HG03354 (cell line): Measurements from ENCODE around the gene SLC22A17.
"Not testable (repeated sequence)": the region's sequence is repeated elsewhere in the genome, so short reads cannot be mapped to it uniquely, and the experiment has no call there.

Experiments used
- ATAC-seq: cut with Tn5 transposase; IDR thresholded peaks from one replicate; pipeline ENCODE4 v1.9.1; 2021; ENCODE audit warnings: mild to moderate bottlenecking; ENCODE audit not compliant: unreplicated experiment, poor library complexity, severe bottlenecking

The SLC22A17 gene

GRCh38 chr14:23347406-23348296 lies 5.0 kb downstream of the SLC22A17 start:
- no peak for ATAC-seq

- ATAC-seq = no peak
Observed at GRCh38 chr14:23346693-23347405, 5.8 kb downstream of the SLC22A17 start.

GRCh38 chr14:23345987-23346692 lies 6.5 kb downstream of the SLC22A17 start:
- no peak for ATAC-seq

- no peak for ATAC-seq
Observed at GRCh38 chr14:23344481-23344880, 8.2 kb downstream of the SLC22A17 start.

- ATAC-seq = no peak
Observed at GRCh38 chr14:23339506-23340268, 13.0 kb downstream of the SLC22A17 start.

- ATAC-seq = no peak
Observed at GRCh38 chr14:23335623-23336022, 17.1 kb downstream of the SLC22A17 start.

GRCh38 chr14:23327947-23328744 lies 24.5 kb downstream of the SLC22A17 start:
- no peak for ATAC-seq

- ATAC-seq = no peak
Observed at GRCh38 chr14:23326491-23327332, 26.0 kb downstream of the SLC22A17 start.

GRCh38 chr14:23325746-23326145 lies 26.9 kb downstream of the SLC22A17 start:
- ATAC-seq = not testable (repeated sequence)

GRCh38 chr14:23324993-23325392 lies 27.7 kb downstream of the SLC22A17 start:
- ATAC-seq = no peak

GRCh38 chr14:23324455-23324846 lies 28.2 kb downstream of the SLC22A17 start:
- no peak for ATAC-seq

- ATAC-seq = no peak
Observed at GRCh38 chr14:23323838-23324454, 28.7 kb downstream of the SLC22A17 start.

- ATAC-seq = no peak
Observed at GRCh38 chr14:23322568-23323517, 29.8 kb downstream of the SLC22A17 start.

- peak; percentile 16 for ATAC-seq
Observed at GRCh38 chr14:23321572-23322547, 30.8 kb downstream of the SLC22A17 start.
